HEK293T (cell line): ENCODE measurements around the gene RCAN3.

ENCODE experiments used
- BHLHE40 ChIP-seq: fragments of 450-650 bp; IDR thresholded peaks from 2 replicates; pipeline ENCODE4 v1.6.1; 2016; ENCODE audit warnings: mild to moderate bottlenecking, moderate library complexity, borderline replicate concordance
- ELF4 ChIP-seq: fragments of 450-650 bp; IDR thresholded peaks from 2 replicates; pipeline ENCODE4 v1.6.1; 2017; ENCODE audit warnings: antibody characterized with exemption
- FOXA1 ChIP-seq: fragments of 450-650 bp; IDR thresholded peaks from 2 replicates; pipeline ENCODE4 v1.6.1; 2016; ENCODE audit warnings: mild to moderate bottlenecking
- FOXK2 ChIP-seq: fragments of 450-650 bp; IDR thresholded peaks from 2 replicates; pipeline ENCODE4 v1.6.1; 2016; ENCODE audit warnings: mild to moderate bottlenecking
- FOXM1 ChIP-seq: fragments of 450-650 bp; IDR thresholded peaks from 2 replicates; pipeline ENCODE4 v1.6.1; 2017; ENCODE audit warnings: mild to moderate bottlenecking, borderline replicate concordance
- HDGF ChIP-seq: fragments of 450-650 bp; IDR thresholded peaks from 2 replicates; pipeline ENCODE4 v1.6.1; 2017; ENCODE audit warnings: antibody characterized with exemption, borderline replicate concordance
- L3MBTL2 ChIP-seq: fragments of 450-650 bp; conservative IDR thresholded peaks from 2 replicates; pipeline ENCODE4 v1.6.1; 2016; ENCODE audit warnings: mild to moderate bottlenecking
- NFRKB ChIP-seq: fragments of 450-650 bp; IDR thresholded peaks from 2 replicates; pipeline ENCODE4 v1.6.1; 2016; ENCODE audit warnings: mild to moderate bottlenecking, moderate library complexity
- PKNOX1 ChIP-seq: fragments of 450-650 bp; IDR thresholded peaks from 2 replicates; pipeline ENCODE4 v1.6.1; 2016
- SP1 ChIP-seq: fragments of 450-650 bp; IDR thresholded peaks from 2 replicates; pipeline ENCODE4 v1.6.1; 2017
- SUZ12 ChIP-seq: fragments of 450-650 bp; IDR thresholded peaks from 2 replicates; pipeline ENCODE4 v1.6.1; 2016; ENCODE audit warnings: mild to moderate bottlenecking
- TARDBP ChIP-seq: fragments of 450-650 bp; IDR thresholded peaks from 2 replicates; pipeline ENCODE4 v1.6.1; 2016
- ZNF384 ChIP-seq: fragments of 450-650 bp; IDR thresholded peaks from 2 replicates; pipeline ENCODE4 v1.6.1; 2016

- TF ChIP-seq SP1 (no peak), FOXM1 (no peak), SUZ12 (no peak), L3MBTL2 (no peak), BHLHE40 (no peak), ELF4 (no peak), ZNF384 (no peak), FOXA1 (no peak), HDGF (no peak), TARDBP (no peak), PKNOX1 (no peak), NFRKB (no peak), FOXK2 (no peak)
These were observed 48.8 kb downstream of the RCAN3 start for GRCh38 chr1:24551290-24551959.
